Epithelial cell of esophagus (primary cell): ENCODE data around the gene ETF1.

Experiments used
- DNase-seq: peaks from one replicate; pipeline ENCODE4 v3.0.0; 2010; ENCODE audit warnings: low read depth
- H3K4me3 ChIP-seq: 2 replicates; pipeline ENCODE4 v1.5.1; 2011; ENCODE audit warnings: mild to moderate bottlenecking, low read length, control low read depth
- TF ChIP-seq, protein P1 (sequence below): IDR thresholded peaks from 2 replicates; pipeline ENCODE4 v1.5.1; 2011; ENCODE audit warnings: low read depth, mild to moderate bottlenecking, low read length, control low read depth, inconsistent platforms; ENCODE audit not compliant: insufficient read depth; ENCODE audit errors: missing control alignments

ETF1 gene

DNA sequence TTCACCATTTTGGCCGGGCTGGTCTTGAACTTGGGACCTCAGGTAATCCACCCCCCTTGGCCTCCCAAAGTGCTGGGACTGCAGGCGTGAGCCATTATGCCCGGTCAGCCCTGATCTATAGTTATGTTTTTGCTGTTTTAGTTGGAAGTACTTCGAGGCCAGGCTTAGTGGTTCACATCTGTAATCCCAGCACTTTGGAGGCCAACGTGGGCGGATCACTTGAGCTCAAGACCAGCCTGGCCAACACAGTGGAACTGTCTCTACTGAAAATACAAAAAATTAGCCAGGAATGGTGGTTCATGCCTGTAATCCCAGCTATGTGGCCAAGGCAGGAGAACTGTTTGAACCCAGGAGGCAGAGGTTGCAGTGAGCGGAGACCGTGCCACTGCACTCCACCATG is 30.2 kb upstream of the ETF1 start:
- H3K4me3 ChIP-seq, result peak overlapping the region; percentile 88
- TF ChIP-seq, protein P1, sequence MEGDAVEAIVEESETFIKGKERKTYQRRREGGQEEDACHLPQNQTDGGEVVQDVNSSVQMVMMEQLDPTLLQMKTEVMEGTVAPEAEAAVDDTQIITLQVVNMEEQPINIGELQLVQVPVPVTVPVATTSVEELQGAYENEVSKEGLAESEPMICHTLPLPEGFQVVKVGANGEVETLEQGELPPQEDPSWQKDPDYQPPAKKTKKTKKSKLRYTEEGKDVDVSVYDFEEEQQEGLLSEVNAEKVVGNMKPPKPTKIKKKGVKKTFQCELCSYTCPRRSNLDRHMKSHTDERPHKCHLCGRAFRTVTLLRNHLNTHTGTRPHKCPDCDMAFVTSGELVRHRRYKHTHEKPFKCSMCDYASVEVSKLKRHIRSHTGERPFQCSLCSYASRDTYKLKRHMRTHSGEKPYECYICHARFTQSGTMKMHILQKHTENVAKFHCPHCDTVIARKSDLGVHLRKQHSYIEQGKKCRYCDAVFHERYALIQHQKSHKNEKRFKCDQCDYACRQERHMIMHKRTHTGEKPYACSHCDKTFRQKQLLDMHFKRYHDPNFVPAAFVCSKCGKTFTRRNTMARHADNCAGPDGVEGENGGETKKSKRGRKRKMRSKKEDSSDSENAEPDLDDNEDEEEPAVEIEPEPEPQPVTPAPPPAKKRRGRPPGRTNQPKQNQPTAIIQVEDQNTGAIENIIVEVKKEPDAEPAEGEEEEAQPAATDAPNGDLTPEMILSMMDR, result no peak
- no peak for DNase-seq

DNA sequence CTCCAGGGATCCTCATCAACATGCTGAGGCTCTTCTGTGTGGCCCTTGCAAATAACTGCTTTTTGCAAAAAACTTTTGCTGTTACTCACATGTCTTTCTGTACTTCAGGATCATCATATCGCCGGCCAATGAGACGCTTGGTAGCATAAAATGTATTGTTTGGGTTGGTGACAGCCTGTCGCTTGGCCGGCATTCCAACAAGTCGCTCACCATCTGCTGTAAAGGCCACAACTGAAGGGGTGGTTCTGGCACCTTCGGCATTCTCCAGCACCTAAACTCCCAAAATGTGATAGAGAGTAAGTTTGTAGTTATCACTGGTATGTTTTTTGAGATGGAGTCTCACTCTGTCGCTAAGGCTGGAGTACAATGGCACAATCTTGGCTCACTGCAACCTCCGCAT is 27.8 kb upstream of the ETF1 start:
- TF ChIP-seq, protein P1, result no peak
- DNase-seq, result no peak
- H3K4me3 ChIP-seq, result no peak overlapping the region

DNA sequence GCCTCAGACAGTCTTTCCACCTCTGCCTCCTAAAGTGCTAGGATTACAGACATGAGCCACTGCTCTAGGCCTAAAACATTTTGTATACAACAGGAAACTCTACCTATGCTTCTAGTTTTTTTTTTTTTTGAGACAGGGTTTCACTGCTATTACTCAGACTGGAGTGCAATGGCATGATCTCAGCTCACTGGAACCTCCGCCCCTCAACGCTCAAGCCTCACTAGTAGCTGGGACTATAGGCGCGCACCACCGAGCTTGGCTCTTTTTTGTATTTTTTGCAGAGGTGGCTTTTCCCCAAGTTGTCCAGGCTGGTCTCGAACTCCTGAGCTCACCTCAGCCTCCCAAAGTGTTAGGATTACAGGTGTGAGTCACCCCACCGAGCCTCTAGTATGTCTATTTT is 26.7 kb upstream of the ETF1 start:
- DNase-seq, result peak; percentile 70
- TF ChIP-seq, protein P1, result no peak
- no peak overlapping the region for H3K4me3 ChIP-seq

DNA sequence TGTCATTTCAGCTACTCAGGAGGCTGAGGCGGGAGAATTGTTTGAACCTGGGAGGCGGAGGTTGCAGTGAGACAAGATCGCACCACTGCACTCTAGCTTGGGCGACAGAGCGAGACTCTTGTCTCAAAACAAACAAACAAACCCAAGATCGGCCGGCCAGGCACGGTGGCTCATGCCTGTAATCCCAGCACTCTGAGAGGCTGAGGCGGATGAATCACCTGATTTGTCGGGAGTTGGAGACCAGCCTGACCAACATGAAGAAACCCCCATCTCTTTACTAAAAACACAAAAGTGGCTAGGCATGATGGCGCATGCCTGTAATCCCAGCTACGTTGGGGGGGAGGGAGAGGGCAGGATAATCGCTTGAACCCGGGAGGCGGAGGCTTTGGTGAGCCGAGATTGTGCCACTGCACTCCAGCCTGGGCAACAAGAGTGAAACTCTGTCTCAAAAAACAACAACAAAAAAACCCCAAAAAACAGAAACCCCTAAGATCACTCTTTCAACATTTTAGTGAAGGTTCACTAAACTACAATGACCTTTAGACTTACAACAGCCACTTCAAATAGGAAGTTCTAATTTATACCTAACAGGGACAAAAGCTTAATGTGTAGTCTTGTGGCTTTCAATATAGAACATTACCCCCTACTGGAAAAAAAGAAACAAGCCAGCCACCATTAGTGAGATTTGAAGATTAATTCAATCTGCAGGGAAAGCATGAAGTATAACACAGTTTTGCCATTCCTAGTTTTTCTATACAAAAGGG is 25.2 kb upstream of the ETF1 start:
- H3K4me3 ChIP-seq, result no peak overlapping the region
- peak; percentile 87 for DNase-seq
- TF ChIP-seq, protein P1, result peak; percentile 16

DNA sequence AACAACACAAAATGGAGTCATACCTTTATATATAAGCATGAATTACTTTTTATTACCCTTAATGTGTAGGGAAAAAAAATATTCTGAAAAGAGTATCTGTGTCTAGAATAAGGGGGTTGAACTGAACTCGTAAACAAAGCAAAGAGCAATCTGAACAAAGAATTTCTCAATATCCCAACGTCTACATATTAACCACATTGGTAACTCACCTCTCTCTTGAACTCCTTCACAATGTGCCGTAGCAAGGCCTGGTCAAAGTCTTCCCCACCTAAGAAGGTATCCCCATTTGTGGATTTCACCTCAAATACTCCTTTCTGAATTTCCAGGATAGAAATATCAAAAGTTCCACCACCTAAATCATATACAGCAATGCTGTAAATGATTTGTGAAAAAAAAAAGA is 23.8 kb upstream of the ETF1 start:
- no peak for DNase-seq
- no peak overlapping the region for H3K4me3 ChIP-seq
- TF ChIP-seq, protein P1, result no peak

DNA sequence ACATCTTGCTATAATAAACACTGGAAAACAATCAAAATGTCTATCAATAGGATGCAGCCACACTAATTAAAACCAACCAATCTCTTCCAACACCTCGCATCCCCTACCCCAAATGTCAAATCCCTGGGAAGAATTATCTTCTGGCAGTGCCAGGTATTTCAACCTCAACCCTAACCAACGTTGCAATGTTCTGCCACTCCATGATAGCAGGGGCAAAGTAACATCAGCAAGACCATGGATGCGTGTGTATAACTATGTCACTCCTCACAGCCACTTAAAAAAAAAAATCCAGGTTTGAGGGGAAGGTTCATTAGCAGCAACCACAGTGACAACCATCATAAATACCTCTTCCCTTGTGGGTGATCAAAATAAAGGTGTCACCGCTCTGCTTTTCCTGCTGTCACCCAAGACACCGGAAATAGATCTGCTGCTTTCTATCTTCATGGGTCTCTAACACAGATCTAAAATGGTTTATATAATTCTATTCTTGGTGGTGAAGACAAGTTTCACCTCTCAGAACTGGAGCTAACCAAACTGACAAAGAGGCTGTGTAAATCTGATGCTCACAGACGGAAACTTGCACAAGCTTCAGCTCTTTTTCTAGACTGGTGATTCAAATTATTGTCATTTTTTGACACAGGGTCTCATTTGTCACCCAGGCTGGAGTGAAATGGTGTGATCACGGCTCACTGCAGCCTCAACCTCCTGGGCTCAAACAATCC is 22.2 kb upstream of the ETF1 start:
- no peak for DNase-seq
- TF ChIP-seq, protein P1, result no peak
- no peak overlapping the region for H3K4me3 ChIP-seq

DNA sequence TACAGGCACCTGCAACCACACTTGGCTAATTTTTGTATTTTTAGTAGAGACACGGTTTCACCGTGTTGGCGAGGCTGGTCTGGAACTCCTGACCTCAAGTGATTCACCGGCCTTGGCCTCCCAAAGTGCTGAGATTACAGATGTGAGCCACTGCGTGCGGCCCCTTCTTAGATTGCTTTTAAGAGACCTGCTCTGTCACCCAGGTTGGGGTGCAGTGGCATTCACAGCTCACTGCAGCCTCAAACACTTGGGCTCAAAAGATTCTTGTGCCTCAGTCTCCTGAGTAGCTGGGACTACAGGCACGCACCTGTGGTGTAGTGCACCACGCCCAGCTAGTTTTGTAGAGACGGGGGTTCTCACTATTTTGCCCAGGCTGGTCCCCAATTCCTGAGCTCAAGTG is 21.2 kb upstream of the ETF1 start:
- TF ChIP-seq, protein P1, result no peak
- DNase-seq, result no peak
- no peak overlapping the region for H3K4me3 ChIP-seq
